Measurements from ENCODE around the gene DNAJB13. TPM values are rescaled to one million over a fixed set of nuclear protein-coding genes. Genes with fewer than 3 reads are reported as not detected.

Gene DNAJB13
- total RNA-seq, 1 donor from 2014 or later = 0.46 TPM

GRCh38 chr11:74010306-74011300, 59.8 kb downstream of the DNAJB13 start:
- TF ChIP-seq, protein P1, sequence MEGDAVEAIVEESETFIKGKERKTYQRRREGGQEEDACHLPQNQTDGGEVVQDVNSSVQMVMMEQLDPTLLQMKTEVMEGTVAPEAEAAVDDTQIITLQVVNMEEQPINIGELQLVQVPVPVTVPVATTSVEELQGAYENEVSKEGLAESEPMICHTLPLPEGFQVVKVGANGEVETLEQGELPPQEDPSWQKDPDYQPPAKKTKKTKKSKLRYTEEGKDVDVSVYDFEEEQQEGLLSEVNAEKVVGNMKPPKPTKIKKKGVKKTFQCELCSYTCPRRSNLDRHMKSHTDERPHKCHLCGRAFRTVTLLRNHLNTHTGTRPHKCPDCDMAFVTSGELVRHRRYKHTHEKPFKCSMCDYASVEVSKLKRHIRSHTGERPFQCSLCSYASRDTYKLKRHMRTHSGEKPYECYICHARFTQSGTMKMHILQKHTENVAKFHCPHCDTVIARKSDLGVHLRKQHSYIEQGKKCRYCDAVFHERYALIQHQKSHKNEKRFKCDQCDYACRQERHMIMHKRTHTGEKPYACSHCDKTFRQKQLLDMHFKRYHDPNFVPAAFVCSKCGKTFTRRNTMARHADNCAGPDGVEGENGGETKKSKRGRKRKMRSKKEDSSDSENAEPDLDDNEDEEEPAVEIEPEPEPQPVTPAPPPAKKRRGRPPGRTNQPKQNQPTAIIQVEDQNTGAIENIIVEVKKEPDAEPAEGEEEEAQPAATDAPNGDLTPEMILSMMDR (conservative IDR thresholded peaks at IDR 0.05; ENCODE audit: low read depth, low read length) = no peak
- no peak overlapping the region for H3K4me3 ChIP-seq (ENCODE audit: low read depth, low read length)
- no peak for DNase-seq (ENCODE audit: low read depth)

- no peak overlapping the region for H3K4me3 ChIP-seq (ENCODE audit: low read depth, low read length)
- no peak for DNase-seq (ENCODE audit: low read depth)
- TF ChIP-seq, protein P1 (conservative IDR thresholded peaks at IDR 0.05; ENCODE audit: low read depth, low read length) = no peak
Measured at GRCh38 chr11:74011360-74012073, 60.7 kb downstream of the DNAJB13 start.

DNA sequence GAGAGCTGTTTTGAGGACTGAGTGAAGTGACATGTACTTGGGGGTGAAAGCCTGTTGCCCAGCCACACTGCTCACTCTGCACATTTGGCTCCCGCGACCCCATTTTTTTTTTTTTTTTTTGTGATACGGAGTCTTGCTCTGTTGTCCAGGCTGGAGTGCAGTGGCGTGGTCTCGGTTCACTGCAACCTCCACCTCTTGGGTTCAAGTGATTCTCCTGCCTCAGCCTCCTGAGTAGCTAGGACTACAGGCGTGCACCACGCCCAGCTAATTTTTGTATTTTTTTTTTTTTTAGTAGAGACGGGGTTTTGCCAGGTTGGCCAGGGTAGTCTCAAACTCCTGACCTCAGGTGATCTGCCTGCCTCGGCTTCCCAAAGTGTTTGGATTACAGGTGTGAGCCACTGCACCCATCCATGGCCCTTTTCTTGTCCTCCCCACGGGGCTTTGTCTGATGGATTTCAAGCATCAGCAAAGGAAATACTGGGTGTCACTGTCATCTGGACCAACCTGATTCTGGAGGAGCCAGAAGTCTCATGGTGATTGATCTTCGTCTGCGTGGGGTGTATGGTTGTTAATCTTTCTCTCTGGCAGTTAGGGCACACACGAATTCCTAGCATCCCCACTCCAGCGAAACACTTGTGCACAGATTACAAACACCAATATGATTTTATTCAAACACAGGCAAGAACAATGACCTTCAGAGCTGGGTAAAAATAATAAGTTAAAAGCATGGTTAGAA, 61.4 kb downstream of the DNAJB13 start:
- H3K4me3 ChIP-seq (ENCODE audit: low read depth, low read length) = no peak overlapping the region
- DNase-seq (ENCODE audit: low read depth) = no peak
- TF ChIP-seq, protein P1 (conservative IDR thresholded peaks at IDR 0.05; ENCODE audit: low read depth, low read length) = no peak

- no peak overlapping the region for H3K4me3 ChIP-seq (ENCODE audit: low read depth, low read length)
- DNase-seq (ENCODE audit: low read depth) = no peak
- TF ChIP-seq, protein P1 (conservative IDR thresholded peaks at IDR 0.05; ENCODE audit: low read depth, low read length) = no peak
Measured at GRCh38 chr11:74013141-74013540, 62.3 kb downstream of the DNAJB13 start.

DNA sequence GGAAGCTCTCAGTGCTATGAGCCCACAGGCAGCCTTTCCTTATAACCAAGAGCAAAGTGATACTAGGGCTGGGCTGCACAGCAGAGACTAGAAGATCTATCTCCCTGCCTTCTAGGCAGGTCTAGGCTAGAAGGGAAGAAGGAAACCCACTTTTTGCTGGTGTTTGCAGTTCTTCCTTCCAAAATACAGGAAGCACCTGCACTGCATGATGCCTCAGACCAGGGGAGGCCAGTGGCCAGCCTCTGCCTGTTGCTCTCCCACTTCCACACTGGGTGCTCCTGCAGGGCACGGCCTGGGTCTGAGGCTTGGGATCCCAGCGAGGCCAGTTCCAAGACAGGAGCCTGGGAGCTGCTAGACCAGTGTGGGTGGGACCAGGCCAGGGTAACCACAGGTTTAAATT, 64.1 kb downstream of the DNAJB13 start:
- DNase-seq (ENCODE audit: low read depth) = no peak
- TF ChIP-seq, protein P1 (conservative IDR thresholded peaks at IDR 0.05; ENCODE audit: low read depth, low read length) = no peak
- H3K4me3 ChIP-seq (ENCODE audit: low read depth, low read length) = no peak overlapping the region

DNA sequence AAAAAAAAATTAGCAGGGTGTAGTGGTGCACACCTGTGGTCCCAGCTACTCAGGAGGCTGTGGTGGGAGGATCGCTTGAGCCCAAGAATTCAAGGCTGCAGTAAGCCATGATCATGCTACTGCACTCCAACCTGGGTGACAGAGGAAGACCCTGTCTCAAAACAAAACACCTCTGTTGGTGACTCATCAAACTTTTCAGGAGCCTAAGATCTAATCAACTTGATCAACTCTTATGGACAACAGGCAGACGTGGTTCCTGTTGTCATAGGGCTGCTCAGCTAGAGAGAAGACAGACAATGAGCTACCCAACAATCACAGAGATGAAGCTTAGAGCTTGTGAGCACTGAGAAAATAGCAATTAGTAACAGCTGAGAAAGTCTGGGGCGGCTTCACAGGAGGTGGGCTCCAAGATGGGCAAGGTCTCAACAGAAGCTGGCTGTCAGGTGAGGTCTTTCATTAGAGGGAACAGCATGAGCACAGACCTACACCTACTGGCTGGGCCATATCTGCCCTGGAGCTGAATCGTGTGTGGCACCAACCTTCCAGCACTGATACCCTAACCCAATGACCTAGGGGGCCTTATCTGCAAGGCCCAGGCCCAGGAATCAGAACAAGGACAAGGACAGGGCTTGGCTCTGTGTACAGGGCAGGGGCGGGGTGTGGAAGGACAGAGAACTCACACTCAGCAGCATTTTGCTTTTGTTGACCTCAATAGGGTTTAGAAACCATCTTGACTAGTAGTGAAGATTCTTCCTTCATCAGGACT, 65.3 kb downstream of the DNAJB13 start:
- H3K4me3 ChIP-seq (ENCODE audit: low read depth, low read length) = no peak overlapping the region
- DNase-seq (ENCODE audit: low read depth) = no peak
- TF ChIP-seq, protein P1 (conservative IDR thresholded peaks at IDR 0.05; ENCODE audit: low read depth, low read length) = no peak
